Kidney (tissue), 14 donors: Measurements from ENCODE around the gene TMEM229B. TPM values are rescaled to one million over a fixed set of nuclear protein-coding genes. Genes with fewer than 3 reads are reported as not detected.
"Not testable (repeated sequence)": the region's sequence is repeated elsewhere in the genome, so short reads cannot be mapped to it uniquely, and the experiment has no call there.

Experiments
- DNase-seq, 5 donors: peaks; one replicate each; pipeline ENCODE4 v3.0.0-alpha.2; 2013 to 2020
- FAIRE-seq: peaks from 2 replicates; lab custom pipeline; 2012; peaks lifted over from hg19 to GRCh38; lab: Jason Lieb, UNC
- H3K27ac ChIP-seq, 2 donors: one replicate each; pipeline ENCODE4 v1.7.0; 2013; ENCODE audit warnings: low read depth in 2 of 2, low read length in 2 of 2, inconsistent platforms in 1 of 2
- H3K27me3 ChIP-seq: one replicate; pipeline ENCODE4 v1.7.1; 2013; ENCODE audit warnings: low read length, inconsistent platforms; ENCODE audit not compliant: control insufficient read depth, insufficient read depth
- H3K36me3 ChIP-seq, 3 donors: one replicate each; pipeline versions ENCODE4 v1.7.0 to v1.7.1; 2013; ENCODE audit warnings: low read length in 3 of 3, control low read depth in 1 of 3, inconsistent platforms in 1 of 3; ENCODE audit not compliant: insufficient read depth in 3 of 3, control insufficient read depth in 2 of 3
- H3K4me1 ChIP-seq, 3 donors: one replicate each; pipeline versions ENCODE4 v1.7.0 to v1.7.1; 2013; ENCODE audit warnings: low read length in 3 of 3, inconsistent platforms in 1 of 3, low read depth in 1 of 3; ENCODE audit not compliant: control insufficient read depth in 2 of 3, insufficient read depth in 2 of 3
- H3K4me3 ChIP-seq, 3 donors: one replicate each; pipeline versions ENCODE4 v1.7.0 to v1.8.1; 2013; ENCODE audit warnings: low read length in 3 of 3, control low read depth in 1 of 3, inconsistent platforms in 1 of 3
- H3K9ac ChIP-seq, 3 donors: one replicate each; pipeline versions ENCODE4 v1.7.0 to v1.7.1; 2013; ENCODE audit warnings: low read length in 3 of 3, control low read depth in 1 of 3, inconsistent platforms in 1 of 3
- H3K9me3 ChIP-seq, 3 donors: one replicate each; pipeline versions ENCODE4 v1.7.0 to v1.7.1; 2013; ENCODE audit warnings: low read length in 3 of 3, control low read depth in 1 of 3, inconsistent platforms in 1 of 3; ENCODE audit not compliant: control insufficient read depth in 2 of 3, insufficient read depth in 1 of 3
- CTCF ChIP-seq: IDR thresholded peaks from 3 replicates; pipeline ENCODE4 v1.5.1; 2012; ENCODE audit warnings: mild to moderate bottlenecking, moderate library complexity, borderline replicate concordance; ENCODE audit not compliant: insufficient read depth; ENCODE audit errors: extremely low read depth
- intact Hi-C: fragments of 100-400 bp; cut with DNase I; formaldehyde crosslinking; loops from one replicate; pipeline ENCODE4 v1.11.1; 2022
- polyA plus RNA-seq: library from polyadenylated mRNA; stranded (reverse); fragments of 350-450 nt; fragmentation: Illumina TruSeq; extraction: RNeasy Lipid Tissue Mini Kit (QIAGEN cat#74804); gene quantifications from one replicate; pipeline ENCODE4 v1.2.3, GENCODE V29; 2014; ENCODE audit warnings: low read depth, low replicate concordance; ENCODE audit not compliant: insufficient read depth
- total RNA-seq: library from RNA; stranded (reverse); fragmentation: NEBNext Ultra II Directional; extraction: Animal tissue kit (Norgen Biotek cat#: 25700); gene quantifications from one replicate; pipeline ENCODE4 v1.2.1, GENCODE V29; 2021
- donor health status: control.
- donor health status: control.
- donor health status: control.
- donor health status: control.
- donor health status: control.
- donor health status: DM: yes; HTN: yes; CAD: no.
- donor health status: Normal renal cell carcinoma (clear cell type).

The TMEM229B gene
- total and polyA plus RNA-seq, 2 donors from 2014 or later = 3.1 to 7.8 TPM

- Histone ChIP-seq H3K27ac (no peak overlapping the region), H3K9me3 (no peaks in the 10 kb centered on the region), H3K9ac (no peak overlapping the region), H3K27me3 (no peaks in the 10 kb centered on the region), H3K36me3 (no peaks in the 10 kb centered on the region), H3K4me3 (no peak overlapping the region), H3K4me1 (no peaks in the 10 kb centered on the region)
- no peak for FAIRE-seq
- TF ChIP-seq CTCF = no peak
- DNase-seq = no peak
- intact Hi-C loops = no loop called here
Observed at GRCh38 chr14:67453575-67454300, 34.8 kb downstream of the TMEM229B start.

- FAIRE-seq, H3K4me1 ChIP-seq, intact Hi-C loops, H3K36me3 ChIP-seq, H3K9me3 ChIP-seq, H3K4me3 ChIP-seq, H3K9ac ChIP-seq, DNase-seq, H3K27me3 ChIP-seq, H3K27ac ChIP-seq: not testable (repeated sequence)
Observed at GRCh38 chr14:67451667-67452066, 36.9 kb downstream of the TMEM229B start.

- DNase-seq = no peak
- no peak for FAIRE-seq
- Histone ChIP-seq H3K4me3 (no peak overlapping the region), H3K9me3 (no peaks in the 10 kb centered on the region), H3K36me3 (no peaks in the 10 kb centered on the region), H3K27me3 (no peaks in the 10 kb centered on the region), H3K9ac (no peak overlapping the region), H3K4me1 (no peaks in the 10 kb centered on the region), H3K27ac (no peak overlapping the region)
- intact Hi-C loops = no loop called here
- TF ChIP-seq CTCF = no peak
Observed at GRCh38 chr14:67449096-67449495, 39.4 kb downstream of the TMEM229B start.

- no peaks in the 10 kb centered on the region for H3K4me1 ChIP-seq
- H3K27ac ChIP-seq = no peak overlapping the region
- TF ChIP-seq CTCF = no peak
- intact Hi-C loops = no loop called here
- H3K4me3 ChIP-seq = no peak overlapping the region
- H3K27me3 ChIP-seq = no peaks in the 10 kb centered on the region
- FAIRE-seq (no peak), DNase-seq (no peak)
- H3K9me3 ChIP-seq = no peaks in the 10 kb centered on the region
- no peaks in the 10 kb centered on the region for H3K36me3 ChIP-seq
- no peak overlapping the region for H3K9ac ChIP-seq
Observed at GRCh38 chr14:67447033-67447381, 41.5 kb downstream of the TMEM229B start.
